Ishikawa (cell line): Measurements from ENCODE around the gene HTRA2.

ENCODE experiments used
- CEBPB ChIP-seq: IDR thresholded peaks from 2 replicates; pipeline ENCODE4 v1.6.1; 2012
- CREB1 ChIP-seq: IDR thresholded peaks from 2 replicates; pipeline ENCODE4 v1.6.1; 2012; ENCODE audit warnings: low read depth
- EP300 ChIP-seq: IDR thresholded peaks from 2 replicates; pipeline ENCODE4 v1.6.1; 2012; ENCODE audit warnings: borderline replicate concordance
- RAD21 ChIP-seq: IDR thresholded peaks from 2 replicates; pipeline ENCODE4 v1.6.1; 2012; ENCODE audit warnings: low read depth
- REST ChIP-seq: IDR thresholded peaks from 2 replicates; pipeline ENCODE4 v1.6.1; 2012; ENCODE audit warnings: low read depth, mild to moderate bottlenecking
- TAF1 ChIP-seq: IDR thresholded peaks from 2 replicates; pipeline ENCODE4 v1.6.1; 2012; ENCODE audit warnings: low read depth, mild to moderate bottlenecking
- YY1 ChIP-seq: IDR thresholded peaks from 2 replicates; pipeline ENCODE4 v1.6.1; 2012; ENCODE audit warnings: low read depth
- ZBTB7A ChIP-seq: IDR thresholded peaks from 2 replicates; pipeline ENCODE4 v1.6.1; 2012; ENCODE audit warnings: low read depth

- TF ChIP-seq REST (no peak), CEBPB (no peak), ZBTB7A (no peak), CREB1 (no peak), YY1 (no peak), TAF1 (no peak), RAD21 (no peak), EP300 (no peak)
Observed at GRCh38 chr2:74497777-74498499, 31.8 kb upstream of the HTRA2 start.
